HepG2 (cell line): ENCODE data around the gene CTSW. TPM values are rescaled to one million over a fixed set of nuclear protein-coding genes. Genes with fewer than 3 reads are reported as not detected.

Source experiments
- MAFG ChIP-seq: sonication (generic); formaldehyde crosslinking; IDR thresholded peaks from 2 replicates; pipeline ENCODE4 v1.5.1; 2020; ENCODE audit warnings: mild to moderate bottlenecking, missing genetic modification reagents
- MXI1 ChIP-seq: IDR thresholded peaks from 3 replicates; pipeline ENCODE4 v1.6.1; 2012; ENCODE audit warnings: low read depth, low read length, inconsistent platforms, borderline replicate concordance
- RFX3 ChIP-seq: IDR thresholded peaks from 2 replicates; pipeline ENCODE4 v1.6.1; 2016; ENCODE audit warnings: missing biosample characterization, missing genetic modification reagents
- ZBTB4 ChIP-seq: sonication (generic); formaldehyde crosslinking; IDR thresholded peaks from 2 replicates; pipeline ENCODE4 v1.4.0; 2020; ENCODE audit warnings: missing genetic modification reagents, mild to moderate bottlenecking, borderline replicate concordance
- ZBTB7B ChIP-seq: sonication (generic); formaldehyde crosslinking; IDR thresholded peaks from 2 replicates; pipeline ENCODE4 v1.4.0; 2020; ENCODE audit warnings: missing genetic modification reagents
- ZNF563 ChIP-seq: sonication (generic); formaldehyde crosslinking; IDR thresholded peaks from 2 replicates; pipeline ENCODE4 v1.8.0; 2022; ENCODE audit warnings: mild to moderate bottlenecking, moderate library complexity, missing genetic modification reagents
- ZNF629 ChIP-seq: sonication (generic); formaldehyde crosslinking; conservative IDR thresholded peaks from 2 replicates; pipeline ENCODE4 v1.5.0; 2020; ENCODE audit warnings: missing genetic modification reagents
- ZNF724P ChIP-seq: sonication (generic); formaldehyde crosslinking; IDR thresholded peaks from 2 replicates; pipeline ENCODE4 v1.8.0; 2022; ENCODE audit warnings: missing genetic modification reagents, borderline replicate concordance
- polyA plus RNA-seq, 8 experiments: library from polyadenylated mRNA; depleted of rRNA in 3 of 8; stranded (reverse) in 7 of 8; unstranded in 1 of 8; fragments of >200 nt; fragmentation: Illumina TruSeq in 4 of 8; extraction: Trizol in 4 of 8; gene quantifications; 2 replicates each; pipeline versions ENCODE4 v1.2.1 to v1.2.3, GENCODE V29; 2011 to 2016; ENCODE audit warnings: low read depth in 4 of 8, missing spikeins in 1 of 8, mixed read lengths in 1 of 8; ENCODE audit not compliant: insufficient read depth in 1 of 8
- total RNA-seq, 5 experiments: library from RNA; depleted of rRNA; stranded (reverse); fragments of >200 nt; fragmentation: Illumina TruSeq; extraction: Trizol; gene quantifications; 2 replicates each; pipeline ENCODE4 v1.2.3, GENCODE V29; 2016; ENCODE audit warnings: low read depth in 1 of 5
- TF ChIP-seq, protein P1 (sequence below): IDR thresholded peaks from 2 replicates; pipeline ENCODE4 v1.6.1; 2016; ENCODE audit warnings: control low read depth
- TF ChIP-seq, protein P2 (sequence below): sonication (generic); formaldehyde crosslinking; IDR thresholded peaks from 2 replicates; pipeline ENCODE4 v1.4.0; 2020; ENCODE audit warnings: missing genetic modification reagents
- TF ChIP-seq, protein P3 (sequence below): sonication (generic); formaldehyde crosslinking; IDR thresholded peaks from 2 replicates; pipeline ENCODE4 v1.4.0; 2020; ENCODE audit warnings: missing genetic modification reagents, borderline replicate concordance
- TF ChIP-seq, protein P4 (sequence below): sonication (generic); formaldehyde crosslinking; IDR thresholded peaks from 2 replicates; pipeline ENCODE4 v1.4.0; 2020; ENCODE audit warnings: missing genetic modification reagents, borderline replicate concordance

Gene CTSW
- total and polyA plus RNA-seq, 2 of the 13 experiments (the other 11 are each of a cell fraction or from before 2014, with no cell fraction given): 0.09 TPM; not detected in 1

- TF ChIP-seq, protein P1, sequence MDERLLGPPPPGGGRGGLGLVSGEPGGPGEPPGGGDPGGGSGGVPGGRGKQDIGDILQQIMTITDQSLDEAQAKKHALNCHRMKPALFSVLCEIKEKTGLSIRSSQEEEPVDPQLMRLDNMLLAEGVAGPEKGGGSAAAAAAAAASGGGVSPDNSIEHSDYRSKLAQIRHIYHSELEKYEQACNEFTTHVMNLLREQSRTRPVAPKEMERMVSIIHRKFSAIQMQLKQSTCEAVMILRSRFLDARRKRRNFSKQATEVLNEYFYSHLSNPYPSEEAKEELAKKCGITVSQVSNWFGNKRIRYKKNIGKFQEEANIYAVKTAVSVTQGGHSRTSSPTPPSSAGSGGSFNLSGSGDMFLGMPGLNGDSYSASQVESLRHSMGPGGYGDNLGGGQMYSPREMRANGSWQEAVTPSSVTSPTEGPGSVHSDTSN: no peak
- TF ChIP-seq RFX3: no peak
- no peak for TF ChIP-seq ZBTB7B (CRISPR knock-in tag)
- no peak for TF ChIP-seq MXI1
- TF ChIP-seq, protein P2, sequence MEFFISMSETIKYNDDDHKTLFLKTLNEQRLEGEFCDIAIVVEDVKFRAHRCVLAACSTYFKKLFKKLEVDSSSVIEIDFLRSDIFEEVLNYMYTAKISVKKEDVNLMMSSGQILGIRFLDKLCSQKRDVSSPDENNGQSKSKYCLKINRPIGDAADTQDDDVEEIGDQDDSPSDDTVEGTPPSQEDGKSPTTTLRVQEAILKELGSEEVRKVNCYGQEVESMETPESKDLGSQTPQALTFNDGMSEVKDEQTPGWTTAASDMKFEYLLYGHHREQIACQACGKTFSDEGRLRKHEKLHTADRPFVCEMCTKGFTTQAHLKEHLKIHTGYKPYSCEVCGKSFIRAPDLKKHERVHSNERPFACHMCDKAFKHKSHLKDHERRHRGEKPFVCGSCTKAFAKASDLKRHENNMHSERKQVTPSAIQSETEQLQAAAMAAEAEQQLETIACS (CRISPR knock-in tag): no peak
- TF ChIP-seq, protein P3, sequence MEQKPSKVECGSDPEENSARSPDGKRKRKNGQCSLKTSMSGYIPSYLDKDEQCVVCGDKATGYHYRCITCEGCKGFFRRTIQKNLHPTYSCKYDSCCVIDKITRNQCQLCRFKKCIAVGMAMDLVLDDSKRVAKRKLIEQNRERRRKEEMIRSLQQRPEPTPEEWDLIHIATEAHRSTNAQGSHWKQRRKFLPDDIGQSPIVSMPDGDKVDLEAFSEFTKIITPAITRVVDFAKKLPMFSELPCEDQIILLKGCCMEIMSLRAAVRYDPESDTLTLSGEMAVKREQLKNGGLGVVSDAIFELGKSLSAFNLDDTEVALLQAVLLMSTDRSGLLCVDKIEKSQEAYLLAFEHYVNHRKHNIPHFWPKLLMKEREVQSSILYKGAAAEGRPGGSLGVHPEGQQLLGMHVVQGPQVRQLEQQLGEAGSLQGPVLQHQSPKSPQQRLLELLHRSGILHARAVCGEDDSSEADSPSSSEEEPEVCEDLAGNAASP (CRISPR knock-in tag): no peak
- peak; percentile 97 for TF ChIP-seq ZNF629
- TF ChIP-seq ZNF563 (CRISPR knock-in tag): peak; percentile 17; the same call in 1 of the 2 replicates
- no peak for TF ChIP-seq ZNF724P (CRISPR knock-in tag)
- TF ChIP-seq ZBTB4 (CRISPR knock-in tag): no peak
- TF ChIP-seq, protein P4, sequence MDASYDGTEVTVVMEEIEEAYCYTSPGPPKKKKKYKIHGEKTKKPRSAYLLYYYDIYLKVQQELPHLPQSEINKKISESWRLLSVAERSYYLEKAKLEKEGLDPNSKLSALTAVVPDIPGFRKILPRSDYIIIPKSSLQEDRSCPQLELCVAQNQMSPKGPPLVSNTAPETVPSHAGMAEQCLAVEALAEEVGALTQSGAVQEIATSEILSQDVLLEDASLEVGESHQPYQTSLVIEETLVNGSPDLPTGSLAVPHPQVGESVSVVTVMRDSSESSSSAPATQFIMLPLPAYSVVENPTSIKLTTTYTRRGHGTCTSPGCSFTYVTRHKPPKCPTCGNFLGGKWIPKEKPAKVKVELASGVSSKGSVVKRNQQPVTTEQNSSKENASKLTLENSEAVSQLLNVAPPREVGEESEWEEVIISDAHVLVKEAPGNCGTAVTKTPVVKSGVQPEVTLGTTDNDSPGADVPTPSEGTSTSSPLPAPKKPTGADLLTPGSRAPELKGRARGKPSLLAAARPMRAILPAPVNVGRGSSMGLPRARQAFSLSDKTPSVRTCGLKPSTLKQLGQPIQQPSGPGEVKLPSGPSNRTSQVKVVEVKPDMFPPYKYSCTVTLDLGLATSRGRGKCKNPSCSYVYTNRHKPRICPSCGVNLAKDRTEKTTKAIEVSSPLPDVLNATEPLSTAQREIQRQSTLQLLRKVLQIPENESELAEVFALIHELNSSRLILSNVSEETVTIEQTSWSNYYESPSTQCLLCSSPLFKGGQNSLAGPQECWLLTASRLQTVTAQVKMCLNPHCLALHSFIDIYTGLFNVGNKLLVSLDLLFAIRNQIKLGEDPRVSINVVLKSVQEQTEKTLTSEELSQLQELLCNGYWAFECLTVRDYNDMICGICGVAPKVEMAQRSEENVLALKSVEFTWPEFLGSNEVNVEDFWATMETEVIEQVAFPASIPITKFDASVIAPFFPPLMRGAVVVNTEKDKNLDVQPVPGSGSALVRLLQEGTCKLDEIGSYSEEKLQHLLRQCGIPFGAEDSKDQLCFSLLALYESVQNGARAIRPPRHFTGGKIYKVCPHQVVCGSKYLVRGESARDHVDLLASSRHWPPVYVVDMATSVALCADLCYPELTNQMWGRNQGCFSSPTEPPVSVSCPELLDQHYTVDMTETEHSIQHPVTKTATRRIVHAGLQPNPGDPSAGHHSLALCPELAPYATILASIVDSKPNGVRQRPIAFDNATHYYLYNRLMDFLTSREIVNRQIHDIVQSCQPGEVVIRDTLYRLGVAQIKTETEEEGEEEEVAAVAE (CRISPR knock-in tag): no peak
- no peak for TF ChIP-seq MAFG (CRISPR knock-in tag)
Observed at GRCh38 chr11:65918211-65919140, 38.8 kb downstream of the CTSW start, which contains the start of gene C11orf68 (continued).
